ENCODE data around the gene PRKAR1B.

DNA sequence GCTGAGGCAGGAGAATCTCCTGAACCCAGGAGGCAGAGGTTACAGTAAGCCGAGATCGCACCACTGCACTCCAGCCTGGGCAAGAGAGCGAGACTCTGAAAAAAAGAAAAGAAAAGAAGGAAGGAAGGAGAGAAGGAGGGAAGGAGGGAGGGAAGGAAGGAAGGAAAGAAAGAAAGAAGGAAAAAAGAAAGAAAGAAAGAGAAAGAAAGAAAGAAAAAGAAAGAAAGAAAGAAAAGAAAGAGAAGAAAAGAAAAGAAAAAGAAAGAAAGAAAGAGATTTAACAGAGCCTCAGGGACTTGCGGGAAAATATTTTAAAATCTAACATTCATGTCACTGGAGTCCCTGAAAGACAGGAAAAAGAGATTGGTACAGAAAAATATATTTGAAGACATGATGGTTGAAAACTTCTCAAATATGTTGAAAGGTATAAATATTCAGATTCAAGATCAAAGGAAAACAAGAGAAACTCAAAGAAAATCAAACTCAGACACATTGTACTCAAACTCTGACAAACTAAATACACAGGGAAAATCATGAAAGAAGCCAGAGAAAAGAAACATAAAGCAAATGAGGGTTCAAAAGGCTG, 25.9 kb downstream of the PRKAR1B start:
- TF ChIP-seq IRF3 (IDR thresholded peaks at IDR 0.05; ENCODE audit: low read depth, low read length) (no peak), SMC3 (IDR thresholded peaks at IDR 0.05; ENCODE audit: low read depth, low read length) (no peak), CTCF (IDR thresholded peaks at IDR 0.05) (no peak), SIN3A (IDR thresholded peaks at IDR 0.05; ENCODE audit: borderline replicate concordance, low read depth, low read length) (no peak), TEAD4 (IDR thresholded peaks at IDR 0.05; ENCODE audit: borderline replicate concordance, insufficient read depth) (no peak), POLR2AphosphoS5 (IDR thresholded peaks at IDR 0.05; ENCODE audit: low read depth, low read length) (no peak), YY1 (IDR thresholded peaks at IDR 0.05; ENCODE audit: low read depth) (no peak), EP300 (IDR thresholded peaks at IDR 0.05; ENCODE audit: borderline replicate concordance in 1 of 2, low read depth in 1 of 2, low read length in 1 of 2) (no peak), NRF1 (IDR thresholded peaks at IDR 0.05; ENCODE audit: low read depth, low read length) (no peak), ELF1 (IDR thresholded peaks at IDR 0.05) (no peak), JUND (IDR thresholded peaks at IDR 0.05) (no peak)
